Upper lobe of right lung (tissue), 1 donor: ENCODE results near the gene ERC2. TPM values are rescaled to one million over a fixed set of nuclear protein-coding genes. Genes with fewer than 3 reads are reported as not detected.

Experiments used
- ATAC-seq: fragments of 200-7000 bp; cut with Tn5 transposase; one replicate; pipeline ENCODE4 v1.9.1; 2020; ENCODE audit warnings: mild to moderate bottlenecking, moderate library complexity
- DNase-seq: peaks from one replicate; pipeline ENCODE4 v3.0.0-alpha.2; 2020
- H3K27ac ChIP-seq: fragments of 200-600 bp; one replicate; pipeline ENCODE4 v1.8.0; 2022
- H3K27me3 ChIP-seq: fragments of 200-600 bp; one replicate; pipeline ENCODE4 v1.8.0; 2022; ENCODE audit warnings: mild to moderate bottlenecking
- H3K36me3 ChIP-seq: fragments of 200-600 bp; one replicate; pipeline ENCODE4 v1.8.0; 2022
- H3K4me1 ChIP-seq: fragments of 200-600 bp; one replicate; pipeline ENCODE4 v1.8.0; 2022
- H3K4me3 ChIP-seq: fragments of 200-600 bp; one replicate; pipeline ENCODE4 v1.8.0; 2022; ENCODE audit warnings: mild to moderate bottlenecking
- H3K9me3 ChIP-seq: fragments of 200-600 bp; one replicate; pipeline ENCODE4 v1.8.0; 2022
- intact Hi-C: fragments of 100-400 bp; cut with DNase I; formaldehyde crosslinking; loops from one replicate; pipeline ENCODE4 v1.11.0; 2022
- total RNA-seq: library from RNA; stranded (reverse); fragmentation: NEBNext Ultra II Directional; extraction: Animal tissue kit (Norgen Biotek cat#: 25700); gene quantifications from one replicate; pipeline ENCODE4 v1.2.1, GENCODE V29; 2021
- TF ChIP-seq, protein P1 (sequence below): fragments of 200-600 bp; IDR thresholded peaks from one replicate; pipeline ENCODE4 v1.8.0; 2022; ENCODE audit warnings: antibody characterized with exemption
- donor health status: DM: no; HTN: yes; CAD: no; lungs with severe emphysema.

ERC2 gene
- total RNA-seq, 1 donor from 2014 or later, result 1.4 TPM

DNA sequence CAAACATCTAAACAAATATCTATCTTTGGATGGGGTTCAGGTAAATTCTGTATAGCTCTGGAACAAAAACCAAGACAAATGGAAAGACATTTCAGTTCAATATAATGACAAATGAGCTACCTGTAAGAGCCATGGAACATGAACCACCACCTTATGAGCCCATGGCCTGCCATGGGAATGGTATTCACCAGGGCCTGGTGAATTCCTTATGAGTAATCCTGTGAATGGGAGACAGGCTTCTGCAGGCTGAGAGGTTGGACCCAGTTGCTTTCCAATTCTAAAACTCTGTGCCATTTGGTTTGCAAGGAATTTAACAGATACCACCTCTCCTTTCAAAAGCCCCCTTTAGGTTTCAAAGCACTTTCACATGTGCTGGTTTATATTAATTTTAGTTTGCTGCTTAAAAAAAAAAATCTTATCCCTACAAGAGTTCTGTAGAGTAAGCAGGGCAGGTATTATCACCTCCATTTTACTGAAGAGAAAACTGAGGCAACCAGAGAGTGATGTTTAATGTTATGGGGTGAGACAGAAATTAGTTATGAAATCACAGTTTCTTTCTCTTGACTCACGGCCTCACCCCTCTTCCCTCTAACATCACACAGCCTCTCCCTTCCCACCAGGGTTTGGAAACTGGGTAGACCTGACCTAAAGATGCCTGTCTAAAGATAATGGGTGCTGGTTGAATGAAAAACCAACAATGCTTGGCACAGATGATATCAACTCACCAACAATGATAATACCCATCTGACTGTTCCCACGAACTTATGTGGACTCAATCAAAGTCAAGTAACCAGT, 583.6 kb downstream of the ERC2 start:
- Histone ChIP-seq H3K36me3 (no peaks in the 10 kb centered on the region), H3K4me3 (no peak overlapping the region), H3K9me3 (no peaks in the 10 kb centered on the region), H3K4me1 (peaks cover 11% of the 10 kb centered on the region), H3K27ac (no peak overlapping the region), H3K27me3 (no peaks in the 10 kb centered on the region)
- TF ChIP-seq, protein P1, sequence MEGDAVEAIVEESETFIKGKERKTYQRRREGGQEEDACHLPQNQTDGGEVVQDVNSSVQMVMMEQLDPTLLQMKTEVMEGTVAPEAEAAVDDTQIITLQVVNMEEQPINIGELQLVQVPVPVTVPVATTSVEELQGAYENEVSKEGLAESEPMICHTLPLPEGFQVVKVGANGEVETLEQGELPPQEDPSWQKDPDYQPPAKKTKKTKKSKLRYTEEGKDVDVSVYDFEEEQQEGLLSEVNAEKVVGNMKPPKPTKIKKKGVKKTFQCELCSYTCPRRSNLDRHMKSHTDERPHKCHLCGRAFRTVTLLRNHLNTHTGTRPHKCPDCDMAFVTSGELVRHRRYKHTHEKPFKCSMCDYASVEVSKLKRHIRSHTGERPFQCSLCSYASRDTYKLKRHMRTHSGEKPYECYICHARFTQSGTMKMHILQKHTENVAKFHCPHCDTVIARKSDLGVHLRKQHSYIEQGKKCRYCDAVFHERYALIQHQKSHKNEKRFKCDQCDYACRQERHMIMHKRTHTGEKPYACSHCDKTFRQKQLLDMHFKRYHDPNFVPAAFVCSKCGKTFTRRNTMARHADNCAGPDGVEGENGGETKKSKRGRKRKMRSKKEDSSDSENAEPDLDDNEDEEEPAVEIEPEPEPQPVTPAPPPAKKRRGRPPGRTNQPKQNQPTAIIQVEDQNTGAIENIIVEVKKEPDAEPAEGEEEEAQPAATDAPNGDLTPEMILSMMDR, result no peak
- ATAC-seq, result no peak
- intact Hi-C loops, result no loop called here
- no peak for DNase-seq

DNA sequence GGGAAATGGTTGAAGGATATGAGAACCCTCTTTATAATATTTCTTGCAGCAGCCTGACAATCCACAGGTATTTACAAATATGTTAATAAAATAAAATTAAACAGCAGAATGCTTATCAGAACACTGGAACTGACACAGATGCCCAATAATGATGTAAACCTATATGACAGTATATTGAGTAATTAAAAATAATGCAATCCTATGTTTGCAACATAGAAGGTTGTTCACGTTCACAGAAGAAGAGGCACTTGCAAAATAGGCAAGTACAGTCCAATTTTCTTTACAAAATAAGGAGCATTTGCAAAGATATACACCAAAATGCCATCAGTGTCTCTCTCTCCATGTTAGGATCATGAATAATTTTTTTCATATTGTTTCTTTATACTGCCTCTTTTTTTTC, 584.2 kb downstream of the ERC2 start:
- Histone ChIP-seq H3K4me3 (no peak overlapping the region), H3K9me3 (no peaks in the 10 kb centered on the region), H3K36me3 (no peaks in the 10 kb centered on the region), H3K27me3 (no peaks in the 10 kb centered on the region), H3K27ac (no peak overlapping the region), H3K4me1 (peaks cover 5% of the 10 kb centered on the region)
- intact Hi-C loops, result no loop called here
- no peak for ATAC-seq
- TF ChIP-seq, protein P1, result no peak
- no peak for DNase-seq

DNA sequence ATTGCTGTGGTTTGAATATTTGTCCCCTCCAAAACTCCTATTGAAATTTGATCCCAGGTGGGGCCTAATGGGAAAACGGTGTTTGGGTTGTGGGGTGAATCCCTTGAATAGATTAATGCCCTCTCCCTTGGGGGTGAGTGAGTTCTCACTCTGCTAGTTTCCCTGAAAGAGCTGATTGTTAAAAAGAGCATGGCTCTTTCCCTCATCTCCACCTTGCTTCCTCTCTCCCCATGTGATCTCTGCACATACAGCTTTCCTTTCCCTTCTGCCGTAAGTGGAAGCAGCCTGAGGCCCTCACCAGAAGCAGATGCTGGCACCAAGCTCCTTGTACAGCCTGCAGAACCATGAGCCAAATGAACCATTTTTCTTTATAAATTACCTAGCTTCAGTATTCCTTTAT, 586.3 kb downstream of the ERC2 start:
- Histone ChIP-seq H3K9me3 (no peaks in the 10 kb centered on the region), H3K4me3 (no peak overlapping the region), H3K27ac (no peak overlapping the region), H3K27me3 (no peaks in the 10 kb centered on the region), H3K36me3 (no peaks in the 10 kb centered on the region), H3K4me1 (peaks cover 5% of the 10 kb centered on the region)
- TF ChIP-seq, protein P1, result no peak
- ATAC-seq, result no peak
- no peak for DNase-seq
- intact Hi-C loops, result no loop called here

DNA sequence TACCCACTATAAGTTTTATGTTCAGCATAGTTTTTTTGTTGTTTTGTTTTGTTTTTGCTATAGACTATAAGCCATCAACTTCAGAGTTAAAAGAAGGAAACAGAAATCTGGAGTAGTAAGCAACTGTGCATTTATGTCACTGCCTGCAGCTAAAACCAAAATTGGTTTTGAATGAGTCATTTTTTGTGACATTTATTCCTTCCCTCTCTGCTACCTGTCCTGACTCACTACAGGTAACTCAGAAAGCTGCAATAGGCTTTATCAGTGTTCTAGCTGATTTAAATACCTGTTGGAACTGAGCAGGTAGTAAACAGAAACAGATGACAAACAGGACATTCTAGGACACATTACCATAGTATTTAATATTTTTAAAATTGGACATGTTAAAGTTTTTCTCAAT, 587.9 kb downstream of the ERC2 start:
- Histone ChIP-seq H3K27ac (no peak overlapping the region), H3K9me3 (no peaks in the 10 kb centered on the region), H3K4me1 (peaks cover 5% of the 10 kb centered on the region), H3K27me3 (no peaks in the 10 kb centered on the region), H3K36me3 (no peaks in the 10 kb centered on the region), H3K4me3 (no peak overlapping the region)
- DNase-seq (no peak), ATAC-seq (peak; percentile 35)
- TF ChIP-seq, protein P1, result no peak
- intact Hi-C loops, result no loop called here

DNA sequence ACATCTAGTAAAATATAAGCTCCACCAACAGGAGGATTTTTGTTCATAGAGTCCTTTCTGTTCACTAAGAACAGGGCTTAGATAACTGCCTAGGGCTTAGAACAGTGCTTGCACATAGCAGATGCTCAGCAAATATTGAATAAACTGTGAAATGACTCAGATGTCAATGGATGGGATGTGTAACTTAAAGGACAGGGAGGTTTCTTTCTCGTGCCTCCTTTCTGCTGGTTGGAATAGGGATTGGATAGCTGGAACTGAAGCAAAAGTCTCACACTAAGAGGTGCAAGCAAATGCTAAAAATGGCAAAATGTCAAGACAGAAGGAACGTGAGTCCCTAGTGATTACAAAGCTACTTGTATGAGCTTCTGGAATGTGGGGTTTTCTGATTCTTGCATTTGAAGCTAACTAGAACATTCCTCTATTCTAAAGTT, 588.4 kb downstream of the ERC2 start:
- TF ChIP-seq, protein P1, result no peak
- H3K36me3 ChIP-seq, result no peaks in the 10 kb centered on the region
- intact Hi-C loops, result no loop called here
- no peak for DNase-seq
- peaks cover 5% of the 10 kb centered on the region for H3K4me1 ChIP-seq
- no peak for ATAC-seq
- H3K27me3 ChIP-seq, result no peaks in the 10 kb centered on the region
- H3K4me3 ChIP-seq, result no peak overlapping the region
- no peaks in the 10 kb centered on the region for H3K9me3 ChIP-seq
- H3K27ac ChIP-seq, result no peak overlapping the region
